ENCODE data around the gene MAP6D1.
A peak's percentile ranks its signal among the peaks of the same experiment; 100 is the strongest.

The MAP6D1 gene

GRCh38 chr3:183825456-183826161 lies at the start of gene MAP6D1:
MAP6D1 (minus strand) TSS chr3:183825577; CDS start chr3:183825547, 30 bp downstream.
- peak; percentile 57 for DNase-seq

DNA sequence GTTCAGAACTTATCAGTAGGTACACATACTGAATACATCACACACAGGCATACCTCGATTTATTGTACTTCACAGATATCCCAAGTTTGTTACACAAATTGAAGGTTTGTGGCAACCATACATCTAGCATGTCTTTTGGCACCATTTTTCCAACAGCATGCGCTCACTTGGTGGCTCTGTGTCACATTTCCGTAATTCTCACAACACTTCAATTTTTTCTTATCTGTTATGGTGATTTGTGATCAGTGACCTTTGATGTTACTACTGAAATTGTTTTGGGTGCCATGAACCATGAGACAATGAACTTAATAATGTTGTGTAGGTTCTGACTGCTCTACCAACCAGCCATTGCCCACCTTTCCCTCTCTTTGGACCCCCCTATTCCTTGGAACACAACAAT lies 48.5 kb upstream of the MAP6D1 start:
- DNase-seq = no peak

- DNase-seq = no peak
Measured at GRCh38 chr3:183871541-183871940, 46.2 kb upstream of the MAP6D1 start.

- DNase-seq = no peak
Measured at GRCh38 chr3:183870563-183870962, 45.2 kb upstream of the MAP6D1 start.

DNA sequence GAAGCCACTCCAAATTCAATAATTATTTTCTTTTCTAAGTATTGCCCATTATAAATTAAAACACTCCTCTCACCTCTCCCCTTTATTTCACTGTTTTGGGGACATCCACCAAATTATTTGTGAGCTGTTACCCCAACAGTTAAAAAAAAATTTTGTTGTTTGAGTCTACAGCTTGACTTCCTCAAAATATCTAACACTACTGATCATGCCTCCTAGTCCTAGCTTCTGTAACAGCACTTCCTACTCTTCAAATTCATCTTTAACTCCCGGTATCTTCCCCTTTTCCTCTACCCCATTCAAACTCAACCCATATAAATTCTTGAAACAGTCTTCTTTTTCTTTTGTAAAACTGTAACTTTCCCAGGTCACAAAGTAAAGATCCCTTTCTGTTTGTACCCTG lies 43.4 kb upstream of the MAP6D1 start:
- no peak for DNase-seq

DNA sequence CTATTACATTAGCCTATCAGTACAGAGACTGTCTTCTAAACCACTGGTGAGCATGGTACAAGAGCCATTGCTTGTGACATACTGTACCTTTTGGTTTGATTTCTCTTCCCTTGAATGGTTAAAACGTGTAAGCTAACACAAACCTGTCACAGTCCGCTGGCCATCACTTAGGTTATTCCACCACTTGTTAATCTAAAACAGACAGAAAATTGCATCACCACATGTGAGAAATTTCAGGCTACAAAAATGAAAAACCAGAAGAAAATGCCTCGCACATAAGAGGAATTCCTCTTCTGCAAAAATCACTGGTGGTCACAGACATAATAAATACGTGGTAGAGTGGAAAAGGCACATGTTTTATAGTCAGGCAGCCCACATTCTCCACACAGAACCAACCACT lies 37.2 kb upstream of the MAP6D1 start:
- DNase-seq = no peak

GRCh38 chr3:183857863-183858262 lies 32.5 kb upstream of the MAP6D1 start:
- DNase-seq = no peak

DNA sequence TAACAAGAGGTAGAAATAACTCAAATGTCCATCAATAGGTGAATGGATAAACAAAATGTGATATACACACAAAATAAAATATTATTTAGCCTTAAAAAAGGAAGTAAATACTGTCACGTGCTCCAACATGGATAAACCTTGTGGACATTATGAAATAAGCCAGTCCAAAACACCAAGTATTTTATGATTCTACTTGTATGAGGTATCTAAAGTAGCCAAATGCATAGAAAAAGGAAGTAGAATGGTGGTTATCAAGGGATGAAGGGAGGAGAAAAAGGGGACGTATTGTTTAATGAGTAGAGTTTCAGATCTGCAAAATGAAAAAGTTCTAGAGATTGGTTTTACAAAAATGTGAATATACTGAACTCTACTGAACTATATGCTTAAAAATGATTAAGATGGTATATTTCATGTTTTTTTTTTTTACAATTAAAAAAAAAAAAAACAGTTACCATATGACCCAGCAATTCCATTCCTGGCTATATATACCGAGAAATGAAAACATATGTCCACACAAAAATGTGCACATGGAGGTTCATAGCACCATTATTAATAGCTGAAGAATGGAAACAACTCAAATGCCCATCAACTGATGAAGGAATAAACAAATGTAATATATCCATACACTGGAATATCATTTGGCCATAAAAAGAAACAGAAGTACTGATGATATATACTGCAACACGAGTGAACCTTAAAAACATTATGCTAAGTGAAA lies 29.1 kb upstream of the MAP6D1 start:
- no peak for DNase-seq

GRCh38 chr3:183845608-183846288 lies 20.4 kb upstream of the MAP6D1 start:
- no peak for DNase-seq

GRCh38 chr3:183845090-183845489 lies 19.7 kb upstream of the MAP6D1 start:
- DNase-seq = no peak

DNA sequence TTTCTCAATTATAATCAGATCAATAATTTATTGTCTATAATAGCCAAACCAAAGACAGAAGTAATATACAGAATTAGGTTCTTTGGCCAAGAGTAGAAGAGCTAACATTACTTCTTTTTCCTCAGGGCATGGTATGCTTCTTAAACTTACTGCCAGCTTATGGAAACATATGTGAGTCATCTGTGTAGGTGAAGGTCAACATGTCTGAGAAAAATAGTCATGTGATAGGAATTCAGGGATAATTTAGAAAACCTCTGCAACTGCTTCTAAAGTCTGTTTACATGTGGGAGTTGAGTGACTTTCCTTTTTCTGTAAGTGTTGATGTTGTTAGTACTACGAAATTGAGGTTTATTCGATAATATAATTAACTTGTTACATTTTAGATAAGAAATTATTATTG lies 19.2 kb upstream of the MAP6D1 start:
- DNase-seq = no peak

GRCh38 chr3:183839751-183840150 lies 14.4 kb upstream of the MAP6D1 start:
- no peak for DNase-seq

DNA sequence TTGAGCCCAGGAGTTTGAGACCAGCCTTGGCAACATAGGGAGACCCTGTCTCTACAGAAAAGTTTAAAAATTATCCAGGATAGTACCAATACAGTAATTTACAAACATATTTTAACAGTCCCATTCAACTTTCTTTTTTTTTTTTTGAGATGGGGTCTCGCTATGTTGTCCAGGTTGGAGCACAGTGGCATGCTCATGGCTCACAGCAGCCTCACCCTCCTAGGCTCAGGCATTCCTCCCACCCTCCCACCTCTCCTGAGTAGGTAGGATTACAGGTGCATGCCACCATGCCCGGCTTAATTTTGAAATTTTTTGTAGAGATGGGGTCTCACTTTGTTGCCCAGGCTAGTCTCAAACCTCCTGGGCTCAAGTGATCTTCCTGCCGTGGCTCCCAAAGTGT lies 12.5 kb upstream of the MAP6D1 start:
- DNase-seq = no peak

DNA sequence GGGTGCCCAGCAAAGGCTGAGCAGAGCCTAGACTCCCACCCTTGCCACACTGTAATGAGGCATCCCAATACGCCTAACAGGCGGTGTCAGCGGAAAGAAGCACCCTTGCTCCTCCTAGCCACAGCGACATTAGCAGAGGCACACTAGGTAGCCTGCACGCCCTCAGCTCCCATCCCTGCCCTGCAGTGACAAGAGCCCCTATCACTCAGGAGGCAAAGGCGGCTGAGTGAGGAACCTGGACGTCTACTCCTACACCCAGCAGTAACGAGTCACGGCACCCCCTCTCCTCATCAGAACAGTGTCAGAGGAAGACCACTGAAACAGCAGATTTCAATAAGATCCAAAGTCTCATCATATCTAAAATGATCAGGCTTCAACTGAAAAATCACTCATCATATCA lies 12.0 kb upstream of the MAP6D1 start:
- no peak for DNase-seq

- no peak for DNase-seq
Measured at GRCh38 chr3:183833516-183833915, 8.1 kb upstream of the MAP6D1 start.

- no peak for DNase-seq
Measured at GRCh38 chr3:183830187-183830586, 4.8 kb upstream of the MAP6D1 start.

DNA sequence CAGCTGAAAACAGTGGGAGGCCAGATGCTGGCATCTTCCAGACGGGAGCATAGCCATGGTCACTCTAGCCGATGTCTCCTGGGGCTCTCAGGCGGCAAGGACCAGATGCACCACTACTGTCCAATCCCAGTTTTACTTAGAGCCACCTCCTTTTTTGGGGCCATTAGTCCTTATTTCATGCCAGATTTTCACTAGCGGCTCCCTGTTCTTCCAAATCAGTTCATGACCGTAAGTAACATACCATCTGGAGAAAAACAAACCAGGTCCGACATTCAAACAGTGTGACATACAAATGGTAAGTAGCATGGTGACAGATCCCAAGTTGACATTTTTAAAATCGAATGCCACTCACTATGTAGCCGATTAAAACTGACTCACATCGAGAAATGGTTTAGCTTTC lies 4.1 kb upstream of the MAP6D1 start:
- DNase-seq = no peak

DNA sequence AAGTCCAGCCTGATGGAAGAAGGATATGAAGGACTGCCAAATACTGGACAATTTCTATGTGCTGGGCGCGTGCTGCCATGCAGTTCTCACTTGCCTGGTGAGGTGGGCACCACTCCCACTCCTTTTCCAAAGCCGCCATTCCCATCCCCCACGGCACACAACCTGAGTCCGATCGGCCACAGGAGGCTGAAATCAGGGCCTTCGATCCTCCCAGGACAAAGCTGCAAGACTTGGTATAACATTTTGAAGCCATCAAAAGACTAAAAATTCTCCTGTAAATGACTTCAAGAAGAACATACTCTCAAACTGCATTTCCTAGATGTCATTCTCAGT lies 3.1 kb upstream of the MAP6D1 start:
- DNase-seq = no peak

DNA sequence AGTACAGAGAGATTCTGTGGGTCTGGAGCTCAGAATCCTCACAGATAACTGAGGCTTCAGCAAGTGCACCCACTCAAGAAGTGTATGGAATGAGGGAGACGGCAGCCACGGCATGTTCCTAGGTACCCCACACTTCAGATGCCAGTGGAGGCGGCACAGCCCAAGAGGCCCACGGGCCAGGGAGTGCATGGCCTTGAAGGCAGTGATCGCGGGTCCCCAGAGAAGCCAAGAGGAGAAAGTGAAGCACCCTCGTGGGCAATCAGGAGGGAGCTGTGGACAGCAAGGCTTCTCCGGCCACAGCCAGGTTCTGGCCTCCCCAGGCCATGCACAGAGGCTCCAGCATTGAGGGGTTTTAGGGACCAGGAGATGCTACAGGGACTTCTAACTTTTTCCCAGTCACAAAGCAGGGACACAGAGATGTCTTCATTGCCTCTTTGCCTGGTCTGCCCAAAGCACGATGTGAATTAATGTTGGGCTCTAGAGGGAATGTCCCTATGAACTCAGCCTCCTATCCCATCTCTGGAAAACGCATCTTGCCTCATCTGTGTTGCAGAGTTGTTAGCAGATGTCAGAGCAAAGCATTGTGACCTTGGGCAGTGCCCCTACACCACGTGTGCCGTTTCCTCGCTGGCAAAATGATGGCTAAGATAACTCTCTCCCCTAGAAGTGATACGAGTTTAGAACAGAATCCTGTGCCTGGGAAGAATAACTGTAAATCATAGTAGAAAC lies 2.6 kb upstream of the MAP6D1 start:
- no peak for DNase-seq

GRCh38 chr3:183826448-183827250 lies 1.3 kb upstream of the MAP6D1 start:
- no peak for DNase-seq

GRCh38 chr3:183824761-183825455 lies 469 bp downstream of the MAP6D1 start:
- peak; percentile 42 for DNase-seq

DNA sequence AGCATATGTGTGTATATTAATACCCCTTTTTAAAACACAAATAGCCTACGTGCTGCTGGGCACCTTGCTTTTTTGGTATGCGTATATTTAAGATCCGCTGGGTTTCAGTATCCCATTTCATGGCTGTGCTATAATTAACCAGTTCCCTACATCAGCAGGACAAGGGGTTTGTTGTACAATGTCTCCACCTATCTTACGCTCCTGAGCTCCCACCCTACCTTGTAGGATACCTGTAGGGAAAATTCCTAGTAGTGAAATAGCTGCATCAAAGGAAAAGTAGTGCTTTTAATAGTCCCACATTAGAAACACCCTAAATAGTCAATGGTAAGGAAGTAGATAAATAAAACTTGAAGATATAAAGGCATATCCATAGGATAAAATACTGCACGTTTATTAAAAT lies 1.4 kb downstream of the MAP6D1 start:
- DNase-seq = no peak

Data from stimulated activated CD4-positive, alpha-beta T cell treated with anti-CD3 and anti-CD28 coated beads, Interleukin-15, amount 100 ng/mL, for 24 hours (primary cell).